Mesodermal cell (in vitro differentiated cells): ENCODE measurements around the gene DNAJC10.
"Not testable (repeated sequence)": the region's sequence is repeated elsewhere in the genome, so short reads cannot be mapped to it uniquely, and the experiment has no call there.

ENCODE experiments used
- H3K27ac ChIP-seq: 2 replicates; pipeline ENCODE4 v1.7.0; 2013; ENCODE audit warnings: mild to moderate bottlenecking, low read depth, low read length, moderate library complexity; ENCODE audit not compliant: severe bottlenecking
- H3K36me3 ChIP-seq: 2 replicates; pipeline ENCODE4 v1.7.1; 2013; ENCODE audit warnings: mild to moderate bottlenecking, low read length, moderate library complexity; ENCODE audit not compliant: control insufficient read depth, insufficient read depth
- H3K4me1 ChIP-seq: one replicate; pipeline ENCODE4 v1.7.1; 2013; ENCODE audit warnings: mild to moderate bottlenecking, low read length; ENCODE audit not compliant: insufficient read depth, control insufficient read depth, poor library complexity, severe bottlenecking
- H3K4me3 ChIP-seq: 2 replicates; pipeline ENCODE4 v1.7.0; 2013; ENCODE audit warnings: low read length, control low read depth, mild to moderate bottlenecking; ENCODE audit not compliant: insufficient read depth, poor library complexity, severe bottlenecking; ENCODE audit errors: extremely low read depth
- H3K9me3 ChIP-seq: 2 replicates; pipeline ENCODE4 v1.7.1; 2013; ENCODE audit warnings: mild to moderate bottlenecking, low read length, moderate library complexity; ENCODE audit not compliant: control insufficient read depth
- WGBS, 2 experiments: methylation state at CpG; one replicate each; pipeline ENCODE4 v1.1.5; 2013; ENCODE audit warnings: missing lambda C conversion rate in 2 of 2; ENCODE audit not compliant: insufficient coverage in 2 of 2; 5-methylcytosine and 5-hydroxymethylcytosine counted together

The DNAJC10 gene

GRCh38 chr2:182745061-182745460, 29.0 kb downstream of the DNAJC10 start:
- WGBS, 2 experiments, result 95 to 100% methylated on average over 1 to 2 of the region's 2 CpGs
- Histone ChIP-seq H3K4me3 (no peak overlapping the region), H3K9me3 (no peaks in the 10 kb centered on the region), H3K27ac (no peak overlapping the region), H3K36me3 (peaks cover 44% of the 10 kb centered on the region), H3K4me1 (no peaks in the 10 kb centered on the region)

DNA sequence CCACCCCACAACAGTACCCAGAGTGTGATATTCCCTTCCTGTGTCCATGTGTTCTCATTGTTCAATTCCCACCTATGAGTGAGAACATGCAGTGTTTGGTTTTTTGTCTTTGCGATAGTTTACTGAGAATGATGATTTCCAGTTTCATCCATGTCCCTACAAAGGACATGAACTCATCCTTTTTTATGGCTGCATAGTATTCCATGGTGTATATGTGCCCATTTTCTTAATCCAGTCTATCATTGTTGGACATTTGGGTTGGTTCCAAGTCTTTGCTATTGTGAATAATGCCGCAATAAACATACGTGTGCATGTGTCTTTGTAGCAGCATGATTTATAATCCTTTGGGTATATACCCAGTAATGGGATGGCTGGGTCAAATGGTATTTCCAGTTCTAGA, 29.8 kb downstream of the DNAJC10 start:
- H3K27ac ChIP-seq, H3K9me3 ChIP-seq, H3K4me1 ChIP-seq, H3K4me3 ChIP-seq: not testable (repeated sequence)
- H3K36me3 ChIP-seq, result peaks cover 45% of the 10 kb centered on the region
- WGBS, 2 experiments, result no CpG with 5 or more reads among the region's 3 CpGs

- Histone ChIP-seq H3K4me3 (no peak overlapping the region), H3K9me3 (no peaks in the 10 kb centered on the region), H3K4me1 (no peaks in the 10 kb centered on the region), H3K27ac (no peak overlapping the region), H3K36me3 (peaks cover 64% of the 10 kb centered on the region)
Observed at GRCh38 chr2:182754231-182754630, 38.2 kb downstream of the DNAJC10 start.

GRCh38 chr2:182758379-182758778, 42.3 kb downstream of the DNAJC10 start:
- Histone ChIP-seq H3K9me3 (no peaks in the 10 kb centered on the region), H3K27ac (no peak overlapping the region), H3K36me3 (peaks cover 68% of the 10 kb centered on the region), H3K4me1 (no peaks in the 10 kb centered on the region), H3K4me3 (no peak overlapping the region)
- 100% methylated on average over 1 of the region's 1 CpG for WGBS, 2 experiments

DNA sequence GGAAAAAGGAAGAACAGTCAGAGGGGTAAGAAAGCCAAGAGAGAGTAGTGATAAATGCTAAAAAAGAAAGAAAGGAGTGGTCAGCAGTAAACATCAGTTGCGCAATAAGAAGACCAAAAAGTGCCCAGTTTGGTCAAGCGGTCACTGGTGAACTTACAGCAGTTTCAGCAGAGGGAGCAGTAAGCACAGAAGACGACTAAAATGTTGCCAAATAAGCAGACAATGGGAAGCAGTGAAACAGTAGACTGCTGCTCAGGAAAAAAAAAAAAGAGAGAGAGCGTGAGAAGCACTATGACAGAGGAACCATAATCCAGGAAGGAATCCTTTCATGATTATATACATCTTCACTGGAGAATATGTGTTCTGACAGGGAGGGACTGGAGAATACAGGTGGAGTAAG, 45.8 kb downstream of the DNAJC10 start:
- Histone ChIP-seq H3K4me1 (no peaks in the 10 kb centered on the region), H3K27ac (no peak overlapping the region), H3K9me3 (no peaks in the 10 kb centered on the region), H3K36me3 (peaks cover 79% of the 10 kb centered on the region), H3K4me3 (no peak overlapping the region)
- WGBS, 2 experiments, result 87 to 92% methylated on average over 3 of the region's 4 CpGs

- H3K27ac ChIP-seq, result no peak overlapping the region
- 73 to 76% methylated on average over 8 to 11 of the region's 11 CpGs for WGBS, 2 experiments
- peaks cover 86% of the 10 kb centered on the region for H3K36me3 ChIP-seq
Observed at GRCh38 chr2:182763311-182763912, 47.4 kb downstream of the DNAJC10 start.

DNA sequence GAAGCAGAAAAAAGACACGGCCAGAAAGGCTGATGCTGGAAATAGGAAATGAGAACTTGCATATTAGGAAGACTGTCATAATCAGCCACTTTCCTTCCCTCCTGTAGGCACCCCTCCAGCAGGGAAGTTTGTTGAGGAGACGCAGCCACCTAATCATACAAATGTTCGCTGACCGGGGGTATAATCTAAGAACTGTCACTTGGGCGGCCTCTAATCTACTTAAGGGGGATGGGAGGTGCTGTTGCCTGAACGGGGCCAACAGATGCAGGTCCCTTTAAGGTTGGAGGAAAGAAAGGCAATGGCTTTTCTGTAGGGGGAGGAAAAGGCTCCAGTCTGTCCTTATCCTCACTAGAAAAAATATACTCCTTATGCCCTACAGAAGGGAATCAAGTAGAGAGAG, 50.6 kb downstream of the DNAJC10 start:
- 72% methylated on average over 3 of the region's 6 CpGs; no CpG with 5 or more reads in 1 of the 2 experiments for WGBS, 2 experiments
- no peak overlapping the region for H3K27ac ChIP-seq
- H3K36me3 ChIP-seq, result peaks cover 69% of the 10 kb centered on the region
- no peaks in the 10 kb centered on the region for H3K4me1 ChIP-seq
- H3K4me3 ChIP-seq, result no peak overlapping the region
- H3K9me3 ChIP-seq, result no peaks in the 10 kb centered on the region

More at GRCh38 chr2:182763311-182763912, 47.4 kb downstream of the DNAJC10 start:
- Histone ChIP-seq H3K4me1 (no peaks in the 10 kb centered on the region), H3K9me3 (no peaks in the 10 kb centered on the region), H3K4me3 (no peak overlapping the region)

GRCh38 chr2:182767578-182767977, 51.5 kb downstream of the DNAJC10 start:
- H3K4me3 ChIP-seq, result no peak overlapping the region
- WGBS, 2 experiments, result 84 to 100% methylated on average over 2 to 3 of the region's 7 CpGs
- no peaks in the 10 kb centered on the region for H3K9me3 ChIP-seq
- H3K27ac ChIP-seq, result no peak overlapping the region
- H3K4me1 ChIP-seq, result no peaks in the 10 kb centered on the region
- peaks cover 66% of the 10 kb centered on the region for H3K36me3 ChIP-seq

GRCh38 chr2:182768950-182769349, 52.9 kb downstream of the DNAJC10 start:
- not testable (repeated sequence) for H3K27ac ChIP-seq, H3K4me3 ChIP-seq, H3K9me3 ChIP-seq, H3K4me1 ChIP-seq
- 90 to 92% methylated on average over 1 to 2 of the region's 2 CpGs for WGBS, 2 experiments
- H3K36me3 ChIP-seq, result peaks cover 63% of the 10 kb centered on the region

- H3K4me1 ChIP-seq, result no peaks in the 10 kb centered on the region
- no peaks in the 10 kb centered on the region for H3K9me3 ChIP-seq
- H3K36me3 ChIP-seq, result peaks cover 43% of the 10 kb centered on the region
- WGBS, 2 experiments, result no CpG with 5 or more reads among the region's 1 CpG
- H3K27ac ChIP-seq, result no peak overlapping the region
- H3K4me3 ChIP-seq, result no peak overlapping the region
Observed at GRCh38 chr2:182779323-182779722, 63.3 kb downstream of the DNAJC10 start.

GRCh38 chr2:182781099-182781498, 65.0 kb downstream of the DNAJC10 start:
- 94 to 95% methylated on average over 4 to 5 of the region's 8 CpGs for WGBS, 2 experiments
- H3K9me3 ChIP-seq, H3K4me1 ChIP-seq, H3K4me3 ChIP-seq, H3K27ac ChIP-seq: not testable (repeated sequence)
- peaks cover 30% of the 10 kb centered on the region for H3K36me3 ChIP-seq
